ENCODE data around the gene HELQ.
A peak's percentile ranks its signal among the peaks of the same experiment; 100 is the strongest.

HELQ gene

DNA sequence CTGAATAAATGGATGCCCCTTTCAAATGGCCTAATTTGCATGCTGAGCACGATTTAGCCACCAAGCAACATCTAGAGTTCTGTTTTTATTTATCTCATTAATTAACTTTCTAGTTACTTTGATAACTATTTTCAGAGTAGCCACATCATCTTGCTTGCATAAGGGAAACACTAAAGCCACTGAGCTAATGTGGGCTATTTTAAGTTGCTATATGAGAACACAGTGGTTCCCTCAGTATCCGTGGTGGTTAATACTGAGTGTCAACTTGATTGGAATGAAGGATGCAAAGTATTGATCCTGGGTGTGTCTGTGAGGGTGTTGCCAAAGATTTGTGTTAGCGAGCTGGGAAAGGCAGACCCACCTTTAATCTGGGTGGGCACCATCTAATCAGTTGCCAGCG lies 95.6 kb downstream of the HELQ start:
- no peak overlapping the region for H3K4me3 ChIP-seq (ENCODE audit: low read depth, low read length)
- TF ChIP-seq, protein P1, sequence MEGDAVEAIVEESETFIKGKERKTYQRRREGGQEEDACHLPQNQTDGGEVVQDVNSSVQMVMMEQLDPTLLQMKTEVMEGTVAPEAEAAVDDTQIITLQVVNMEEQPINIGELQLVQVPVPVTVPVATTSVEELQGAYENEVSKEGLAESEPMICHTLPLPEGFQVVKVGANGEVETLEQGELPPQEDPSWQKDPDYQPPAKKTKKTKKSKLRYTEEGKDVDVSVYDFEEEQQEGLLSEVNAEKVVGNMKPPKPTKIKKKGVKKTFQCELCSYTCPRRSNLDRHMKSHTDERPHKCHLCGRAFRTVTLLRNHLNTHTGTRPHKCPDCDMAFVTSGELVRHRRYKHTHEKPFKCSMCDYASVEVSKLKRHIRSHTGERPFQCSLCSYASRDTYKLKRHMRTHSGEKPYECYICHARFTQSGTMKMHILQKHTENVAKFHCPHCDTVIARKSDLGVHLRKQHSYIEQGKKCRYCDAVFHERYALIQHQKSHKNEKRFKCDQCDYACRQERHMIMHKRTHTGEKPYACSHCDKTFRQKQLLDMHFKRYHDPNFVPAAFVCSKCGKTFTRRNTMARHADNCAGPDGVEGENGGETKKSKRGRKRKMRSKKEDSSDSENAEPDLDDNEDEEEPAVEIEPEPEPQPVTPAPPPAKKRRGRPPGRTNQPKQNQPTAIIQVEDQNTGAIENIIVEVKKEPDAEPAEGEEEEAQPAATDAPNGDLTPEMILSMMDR (conservative IDR thresholded peaks at IDR 0.05; ENCODE audit: low read depth, low read length), result no peak
- no peak for DNase-seq (ENCODE audit: low read depth)

DNA sequence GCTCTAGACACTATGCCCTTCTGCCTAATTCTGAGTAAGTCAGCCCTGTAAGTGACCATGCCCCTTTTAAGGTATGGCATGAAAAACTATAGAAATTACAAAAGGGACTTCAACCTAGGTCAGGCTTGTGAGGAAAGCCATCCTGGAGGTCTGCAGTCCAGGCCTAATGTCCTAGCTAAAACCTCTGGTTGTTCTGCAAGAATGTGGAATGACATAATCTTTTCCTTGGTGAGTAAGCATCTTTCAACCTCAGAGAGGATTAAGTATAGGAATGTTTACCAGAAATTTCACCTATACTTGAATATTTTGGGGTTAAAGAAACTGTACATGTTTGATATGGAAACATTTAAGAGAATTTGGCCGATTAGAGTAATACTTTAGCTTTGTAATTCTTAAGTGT lies 97.2 kb downstream of the HELQ start:
- TF ChIP-seq, protein P1 (conservative IDR thresholded peaks at IDR 0.05; ENCODE audit: low read depth, low read length), result no peak
- no peak overlapping the region for H3K4me3 ChIP-seq (ENCODE audit: low read depth, low read length)
- DNase-seq (ENCODE audit: low read depth), result peak; percentile 89
